ENCODE measurements around the gene RTN4RL1.

The RTN4RL1 gene

DNA sequence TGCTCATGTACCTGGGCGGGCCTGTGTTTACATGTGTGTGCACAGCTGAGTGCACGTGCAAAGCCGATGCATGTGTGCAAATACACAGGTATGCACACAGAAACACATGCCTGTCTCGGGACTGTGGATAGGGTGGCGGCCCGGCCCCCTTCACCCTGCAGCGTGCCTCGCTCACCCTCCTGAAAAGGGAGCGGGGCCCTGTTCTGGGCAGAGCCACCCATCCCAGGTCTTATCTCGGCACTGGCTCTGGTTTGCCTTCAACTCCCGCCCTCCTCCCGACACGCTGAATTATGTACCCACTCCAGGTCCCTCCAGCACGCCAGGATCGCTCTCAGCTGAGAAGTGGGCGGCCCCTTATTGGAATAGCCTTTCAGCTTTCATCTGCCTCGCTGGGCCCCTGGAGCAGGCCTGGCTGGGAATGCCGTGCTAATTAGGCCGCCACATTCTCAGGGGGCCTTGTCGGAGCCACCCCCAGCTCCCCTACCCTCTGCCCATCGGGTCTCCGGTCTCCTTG lies 77.8 kb downstream of the RTN4RL1 start:
- peaks cover 6% of the 10 kb centered on the region for H3K27me3 Mint-ChIP-seq
- no peaks in the 10 kb centered on the region for H3K4me1 Mint-ChIP-seq
- no peak for DNase-seq
- CTCF ChIA-PET = no interaction called here
- no peak overlapping the region for H3K27ac Mint-ChIP-seq
- no peak overlapping the region for H3K4me3 Mint-ChIP-seq
- no peaks in the 10 kb centered on the region for H3K36me3 Mint-ChIP-seq
- H3K9me3 Mint-ChIP-seq = peaks cover 4% of the 10 kb centered on the region

DNA sequence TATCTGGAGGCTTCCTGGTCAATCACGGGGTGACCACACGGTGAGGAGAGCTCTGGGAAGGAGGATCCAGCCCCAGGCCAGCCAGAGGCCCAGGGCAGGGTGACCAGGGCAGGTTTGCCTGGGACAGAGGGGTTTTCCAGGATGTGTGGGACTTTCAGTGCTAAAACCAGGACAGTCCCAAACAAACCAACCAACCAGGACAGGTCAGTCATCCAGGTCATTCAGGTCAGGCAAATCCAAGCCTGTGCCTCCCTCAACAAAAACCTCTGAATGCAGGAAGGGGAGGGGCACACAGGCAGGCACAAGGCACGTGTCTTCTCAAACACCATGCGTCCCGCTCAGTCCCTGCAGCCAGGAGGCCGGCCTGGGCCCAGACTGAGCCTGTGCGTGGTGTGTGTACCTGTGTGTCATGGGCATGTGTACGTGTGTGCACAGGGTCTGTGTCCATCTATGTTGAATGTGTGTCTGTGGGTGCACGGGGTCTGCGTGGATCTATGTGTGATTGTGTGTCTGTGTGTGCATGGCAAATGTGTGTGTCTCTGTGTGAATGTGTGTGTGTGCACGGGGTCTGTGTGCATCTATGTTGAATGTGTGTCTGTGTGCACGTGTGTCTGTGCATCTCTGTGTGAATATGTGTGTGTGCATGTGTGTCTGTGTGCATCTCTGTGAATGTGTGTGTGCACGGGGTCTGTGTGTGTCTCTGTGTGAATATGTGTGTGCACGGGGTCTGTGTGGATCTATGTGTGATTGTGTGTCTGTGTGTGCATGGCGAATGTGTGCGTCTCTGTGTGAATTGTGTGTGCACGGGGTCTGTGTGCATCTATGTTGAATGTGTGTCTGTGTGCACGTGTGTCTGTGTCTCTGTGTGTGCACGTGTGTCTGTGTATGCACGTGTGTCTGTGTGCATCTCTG lies 78.9 kb downstream of the RTN4RL1 start:
- CTCF ChIA-PET = no interaction called here
- no peak overlapping the region for H3K4me3 Mint-ChIP-seq
- no peak for DNase-seq
- H3K27me3 Mint-ChIP-seq = no peaks in the 10 kb centered on the region
- no peak overlapping the region for H3K27ac Mint-ChIP-seq
- H3K4me1 Mint-ChIP-seq = no peaks in the 10 kb centered on the region
- H3K9me3 Mint-ChIP-seq = peaks cover 4% of the 10 kb centered on the region
- no peaks in the 10 kb centered on the region for H3K36me3 Mint-ChIP-seq

DNA sequence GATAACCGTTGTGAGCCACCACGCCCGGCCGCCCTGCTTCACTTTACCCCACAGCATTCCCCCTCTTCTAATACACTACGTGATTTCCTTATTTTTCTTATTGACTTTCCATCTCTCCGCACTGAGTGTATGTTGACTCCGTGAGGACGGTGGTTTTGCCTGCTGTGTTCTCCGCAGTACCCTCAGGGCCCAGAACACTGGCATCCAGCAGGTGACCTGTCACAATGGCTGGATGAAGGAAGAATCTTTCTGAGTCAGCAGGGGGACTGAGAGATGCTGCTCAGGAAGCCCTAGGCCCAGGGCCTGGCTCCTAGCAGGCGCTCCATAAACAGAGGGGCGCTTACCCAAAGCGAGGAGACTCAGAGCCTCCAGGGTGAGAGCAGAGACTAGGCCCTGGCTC lies 79.5 kb downstream of the RTN4RL1 start:
- H3K36me3 Mint-ChIP-seq = no peaks in the 10 kb centered on the region
- no peak for DNase-seq
- CTCF ChIA-PET = no interaction called here
- H3K27ac Mint-ChIP-seq = no peak overlapping the region
- H3K4me1 Mint-ChIP-seq = no peaks in the 10 kb centered on the region
- H3K9me3 Mint-ChIP-seq = peaks cover 4% of the 10 kb centered on the region
- no peak overlapping the region for H3K4me3 Mint-ChIP-seq
- peaks cover 4% of the 10 kb centered on the region for H3K27me3 Mint-ChIP-seq

DNA sequence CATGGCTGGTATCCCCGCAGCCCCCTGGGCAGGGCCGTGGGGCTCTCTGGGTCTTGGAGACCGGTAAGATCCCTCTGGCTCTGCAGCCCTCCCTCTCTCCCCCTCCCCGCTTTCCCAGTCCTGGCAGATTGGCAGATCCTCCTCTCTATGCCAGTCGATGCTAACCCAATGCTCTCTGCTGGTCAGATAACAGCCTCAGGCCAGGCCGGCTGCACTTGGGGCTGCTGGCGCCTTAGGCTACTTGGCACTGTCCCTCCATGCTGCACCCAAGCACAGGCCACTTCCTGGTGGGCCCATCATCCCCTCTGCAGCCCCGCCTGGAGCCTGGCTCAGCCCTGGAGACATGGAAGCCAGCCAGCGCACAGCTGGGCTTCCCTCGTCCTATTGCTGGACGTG lies 81.7 kb downstream of the RTN4RL1 start:
- DNase-seq = no peak
- Mint-ChIP-seq H3K4me1 (no peaks in the 10 kb centered on the region), H3K27me3 (peaks cover 8% of the 10 kb centered on the region), H3K9me3 (peaks cover 4% of the 10 kb centered on the region), H3K36me3 (no peaks in the 10 kb centered on the region), H3K4me3 (no peak overlapping the region), H3K27ac (no peak overlapping the region)
- CTCF ChIA-PET = no interaction called here

DNA sequence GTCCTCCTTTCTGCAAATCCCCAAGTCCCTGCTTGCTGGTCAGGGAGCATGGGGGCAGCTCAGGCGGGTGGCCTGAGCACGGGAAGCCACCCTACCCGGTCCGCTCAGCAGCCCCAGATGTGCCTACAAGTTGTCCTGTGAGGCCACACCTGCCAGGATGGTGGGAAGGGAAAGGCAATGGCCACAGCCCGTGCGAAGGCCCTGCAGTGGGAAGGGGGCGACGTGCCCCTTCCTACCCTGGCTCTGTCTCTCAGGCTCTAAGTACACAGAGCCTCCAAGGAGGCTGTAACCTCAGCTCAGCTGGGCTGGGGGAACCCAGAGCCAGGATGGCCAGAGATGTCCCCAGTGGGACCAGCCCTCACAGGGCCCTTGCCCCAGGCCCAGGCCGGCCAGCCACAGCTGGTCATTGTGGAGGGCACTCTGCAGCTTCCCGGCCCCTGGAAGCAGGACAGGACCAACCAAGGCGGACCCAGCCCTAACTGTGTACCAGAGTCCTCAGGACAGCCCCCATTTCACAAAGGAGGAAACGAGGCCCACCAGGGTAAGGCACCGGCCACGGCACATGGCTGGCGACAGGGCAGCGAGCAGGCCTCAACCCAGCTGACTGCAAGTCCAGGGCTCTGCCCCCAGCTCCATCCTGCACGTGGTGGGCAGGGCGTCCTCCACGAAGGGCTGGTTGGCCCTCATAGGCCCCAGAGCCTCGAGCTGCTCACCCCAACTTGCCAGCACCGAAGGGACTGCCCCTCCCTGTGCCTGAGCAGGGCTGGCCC lies 82.3 kb downstream of the RTN4RL1 start:
- no peaks in the 10 kb centered on the region for H3K36me3 Mint-ChIP-seq
- H3K4me3 Mint-ChIP-seq = no peak overlapping the region
- H3K4me1 Mint-ChIP-seq = no peaks in the 10 kb centered on the region
- no peak for DNase-seq
- CTCF ChIA-PET = no interaction called here
- no peak overlapping the region for H3K27ac Mint-ChIP-seq
- H3K9me3 Mint-ChIP-seq = peaks cover 4% of the 10 kb centered on the region
- H3K27me3 Mint-ChIP-seq = peaks cover 8% of the 10 kb centered on the region

DNA sequence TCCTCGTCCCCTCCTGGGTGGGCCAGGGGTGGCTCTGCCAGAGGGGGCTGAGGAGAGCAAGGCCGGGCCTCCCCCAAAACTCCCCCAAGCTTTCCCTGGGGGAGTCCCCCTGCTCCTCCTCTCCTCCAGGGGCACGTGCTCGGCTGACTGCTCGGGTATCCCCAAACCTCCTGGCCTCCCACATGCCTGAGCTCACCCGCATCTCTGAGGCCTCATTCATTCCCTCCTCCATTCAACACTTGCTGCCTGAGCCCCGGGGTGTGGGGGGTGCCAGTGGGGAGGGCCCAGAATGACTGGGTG lies 83.1 kb downstream of the RTN4RL1 start:
- peaks cover 4% of the 10 kb centered on the region for H3K9me3 Mint-ChIP-seq
- no peaks in the 10 kb centered on the region for H3K36me3 Mint-ChIP-seq
- H3K27me3 Mint-ChIP-seq = peaks cover 15% of the 10 kb centered on the region
- no peak for DNase-seq
- H3K4me3 Mint-ChIP-seq = no peak overlapping the region
- CTCF ChIA-PET = no interaction called here
- no peak overlapping the region for H3K27ac Mint-ChIP-seq
- no peaks in the 10 kb centered on the region for H3K4me1 Mint-ChIP-seq

DNA sequence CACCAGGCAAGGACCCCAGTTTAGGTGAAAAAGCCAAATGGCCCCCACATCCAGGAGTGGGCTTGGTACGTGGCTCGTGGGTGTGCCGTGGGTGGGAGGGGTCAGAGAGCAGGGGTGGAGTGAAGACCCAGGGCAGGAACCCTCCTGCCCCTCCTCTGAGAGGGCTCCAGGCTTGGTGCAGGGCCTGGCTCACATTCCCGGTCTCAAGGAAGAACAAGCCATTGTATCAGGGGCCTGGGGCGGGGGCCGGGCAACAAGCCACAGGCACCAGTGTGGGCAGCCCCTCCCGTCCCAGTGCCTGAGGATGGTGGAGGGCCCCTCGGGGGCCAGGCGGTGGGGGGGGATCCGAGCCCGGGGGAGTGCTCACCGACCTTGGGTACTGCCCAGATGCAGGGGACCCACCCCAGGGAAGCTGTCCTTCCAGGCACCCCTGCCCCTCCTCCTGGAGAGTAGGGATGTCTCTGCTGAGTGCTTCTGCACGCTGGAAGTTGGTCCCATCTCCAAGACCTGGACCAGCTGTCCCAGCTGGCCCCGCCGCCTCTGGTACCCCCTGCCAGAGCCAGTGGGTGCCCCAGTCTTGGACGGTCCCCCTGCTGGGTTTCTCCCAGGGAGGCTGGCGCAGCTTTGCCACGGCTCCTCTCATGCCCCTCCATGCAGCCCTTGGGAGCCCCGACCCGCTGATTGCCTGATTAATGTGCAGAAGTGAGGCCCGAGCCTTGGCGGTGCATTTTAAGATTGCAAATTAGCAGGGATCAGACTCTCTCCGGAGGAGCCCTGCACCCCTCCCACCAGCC lies 83.7 kb downstream of the RTN4RL1 start:
- Mint-ChIP-seq H3K27me3 (peaks cover 20% of the 10 kb centered on the region), H3K4me1 (no peaks in the 10 kb centered on the region), H3K27ac (no peak overlapping the region), H3K4me3 (no peak overlapping the region), H3K9me3 (no peaks in the 10 kb centered on the region), H3K36me3 (no peaks in the 10 kb centered on the region)
- no peak for DNase-seq
- CTCF ChIA-PET = no interaction called here

DNA sequence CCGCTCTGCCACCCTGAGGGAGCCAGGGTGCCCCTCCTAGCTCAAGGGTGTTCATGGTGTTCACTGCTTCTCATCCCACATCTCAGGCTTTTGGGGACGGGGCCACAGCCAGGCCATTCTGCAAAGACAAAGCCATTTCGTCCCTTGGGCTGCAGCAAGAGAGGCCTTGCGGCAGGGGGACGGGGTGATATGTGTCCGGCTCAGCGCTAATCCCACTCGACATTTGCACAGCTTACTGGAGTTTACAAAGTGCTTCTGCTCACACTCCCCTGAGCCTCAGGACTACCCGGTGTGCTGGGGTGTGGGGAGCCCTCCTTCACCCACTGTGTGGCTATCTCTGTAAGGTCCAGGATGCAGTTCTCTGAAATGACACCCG lies 84.3 kb downstream of the RTN4RL1 start:
- H3K27me3 Mint-ChIP-seq = peaks cover 23% of the 10 kb centered on the region
- CTCF ChIA-PET = no interaction called here
- no peaks in the 10 kb centered on the region for H3K9me3 Mint-ChIP-seq
- no peaks in the 10 kb centered on the region for H3K4me1 Mint-ChIP-seq
- H3K27ac Mint-ChIP-seq = no peak overlapping the region
- H3K4me3 Mint-ChIP-seq = no peak overlapping the region
- no peak for DNase-seq
- no peaks in the 10 kb centered on the region for H3K36me3 Mint-ChIP-seq

DNA sequence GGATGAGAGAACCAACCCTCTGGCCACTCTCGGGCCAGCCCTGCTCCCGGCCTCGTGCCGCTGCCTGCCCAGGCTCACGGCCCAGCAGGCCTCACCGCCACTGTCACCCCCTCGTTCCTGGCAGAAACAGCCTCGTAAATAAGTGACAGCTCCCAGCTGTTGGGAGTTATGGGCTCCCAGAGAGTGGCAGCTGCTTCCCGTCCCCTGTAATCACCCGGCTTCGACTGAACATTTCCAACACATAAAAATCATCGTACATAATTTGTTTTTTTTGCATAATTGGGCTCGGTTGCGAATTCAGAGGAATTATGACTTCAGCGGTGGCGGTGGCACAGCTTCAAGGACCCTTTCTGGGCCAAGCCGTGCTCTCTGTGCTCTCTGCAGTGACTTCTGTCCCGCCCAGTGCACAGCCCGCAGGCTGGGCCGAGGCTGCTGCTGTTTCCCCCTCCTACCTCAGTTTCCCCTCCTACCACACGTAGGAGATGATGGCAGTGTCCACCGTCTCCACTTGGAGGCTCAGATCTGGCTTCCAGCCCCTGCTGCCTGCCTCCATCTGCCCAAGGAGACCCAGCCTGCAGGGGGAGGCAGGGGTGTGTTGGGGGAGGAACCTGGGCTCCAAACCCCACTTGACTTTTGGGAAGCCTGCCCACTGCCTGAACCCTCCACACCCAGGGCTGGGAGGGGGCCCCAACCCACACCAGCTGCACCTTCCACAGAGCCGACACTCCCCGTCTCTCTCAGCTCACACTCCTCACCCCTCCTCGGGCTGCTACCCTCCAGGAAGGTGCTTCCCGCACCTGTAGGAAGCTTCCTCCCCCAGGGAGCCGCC lies 84.9 kb downstream of the RTN4RL1 start:
- Mint-ChIP-seq H3K27me3 (peaks cover 28% of the 10 kb centered on the region), H3K36me3 (no peaks in the 10 kb centered on the region), H3K4me1 (no peaks in the 10 kb centered on the region), H3K4me3 (no peak overlapping the region), H3K27ac (no peak overlapping the region), H3K9me3 (no peaks in the 10 kb centered on the region)
- DNase-seq = no peak
- CTCF ChIA-PET = no interaction called here

DNA sequence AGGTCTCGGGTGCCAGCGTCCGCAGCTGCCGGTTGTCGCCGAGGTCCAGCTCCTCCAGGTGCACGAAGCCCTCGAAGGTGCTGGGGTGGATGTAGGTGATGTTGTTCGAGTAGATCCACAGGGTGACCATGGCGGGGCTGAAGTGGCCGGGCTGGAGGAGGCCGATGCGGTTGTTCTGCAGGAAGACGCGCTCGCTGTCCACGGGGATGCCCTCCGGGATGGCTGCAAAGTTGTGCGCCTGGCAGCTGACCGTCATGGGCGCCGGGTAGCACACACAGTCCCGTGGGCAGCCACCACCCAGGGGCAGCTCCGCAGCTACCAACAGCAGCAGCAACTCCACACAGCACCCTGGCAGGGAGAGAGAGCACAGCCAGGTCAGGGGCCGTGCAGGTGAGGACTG lies 87.7 kb downstream of the RTN4RL1 start:
- no peak overlapping the region for H3K27ac Mint-ChIP-seq
- no peak for DNase-seq
- no peaks in the 10 kb centered on the region for H3K9me3 Mint-ChIP-seq
- no peak overlapping the region for H3K4me3 Mint-ChIP-seq
- H3K36me3 Mint-ChIP-seq = no peaks in the 10 kb centered on the region
- H3K4me1 Mint-ChIP-seq = no peaks in the 10 kb centered on the region
- CTCF ChIA-PET = no interaction called here
- peaks cover 39% of the 10 kb centered on the region for H3K27me3 Mint-ChIP-seq

DNA sequence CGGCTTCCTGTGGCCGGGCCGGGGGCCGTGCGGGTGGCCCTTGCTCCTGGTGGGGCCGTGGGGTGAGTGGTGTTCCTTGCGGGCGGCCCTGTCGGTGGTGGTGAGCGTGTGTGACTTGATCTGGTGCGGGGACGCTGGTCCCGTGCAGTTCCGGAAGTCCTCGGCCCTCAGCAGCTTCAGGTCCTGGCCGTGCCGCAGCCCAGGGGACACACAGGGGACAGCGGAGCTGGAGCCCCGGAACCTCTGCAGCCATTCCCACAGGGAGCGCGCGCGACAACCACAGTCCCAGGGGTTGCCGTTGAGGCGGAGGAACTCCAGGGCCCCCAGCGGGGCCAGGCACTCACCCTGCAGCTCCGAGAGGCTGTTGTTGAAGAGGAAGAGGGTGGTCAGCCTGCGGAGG lies 88.4 kb downstream of the RTN4RL1 start:
- no peak for DNase-seq
- Mint-ChIP-seq H3K4me1 (no peaks in the 10 kb centered on the region), H3K36me3 (no peaks in the 10 kb centered on the region), H3K9me3 (no peaks in the 10 kb centered on the region), H3K27ac (no peak overlapping the region), H3K4me3 (no peak overlapping the region), H3K27me3 (peaks cover 42% of the 10 kb centered on the region)
- CTCF ChIA-PET = no interaction called here

DNA sequence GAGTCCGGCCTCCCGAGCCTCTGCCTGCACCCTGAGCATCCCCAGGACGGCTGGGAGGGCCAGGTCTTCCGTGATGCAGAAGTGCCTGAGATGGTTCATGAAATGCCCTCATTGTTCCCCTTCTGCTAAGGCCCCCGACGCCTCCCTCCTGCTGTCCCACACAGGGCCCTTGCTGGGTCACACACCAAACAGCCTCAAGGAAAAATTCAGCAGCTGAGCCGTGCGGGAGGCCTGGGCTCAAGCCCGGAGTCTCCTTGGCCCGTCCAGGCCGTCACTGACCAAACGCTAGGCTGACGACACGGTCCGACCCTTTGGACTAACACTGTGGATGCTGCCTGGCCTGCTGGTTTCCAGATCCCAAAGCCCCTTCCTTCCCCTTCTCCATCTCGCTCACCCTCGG lies 90.2 kb downstream of the RTN4RL1 start:
- CTCF ChIA-PET = no interaction called here
- no peak overlapping the region for H3K4me3 Mint-ChIP-seq

DNA sequence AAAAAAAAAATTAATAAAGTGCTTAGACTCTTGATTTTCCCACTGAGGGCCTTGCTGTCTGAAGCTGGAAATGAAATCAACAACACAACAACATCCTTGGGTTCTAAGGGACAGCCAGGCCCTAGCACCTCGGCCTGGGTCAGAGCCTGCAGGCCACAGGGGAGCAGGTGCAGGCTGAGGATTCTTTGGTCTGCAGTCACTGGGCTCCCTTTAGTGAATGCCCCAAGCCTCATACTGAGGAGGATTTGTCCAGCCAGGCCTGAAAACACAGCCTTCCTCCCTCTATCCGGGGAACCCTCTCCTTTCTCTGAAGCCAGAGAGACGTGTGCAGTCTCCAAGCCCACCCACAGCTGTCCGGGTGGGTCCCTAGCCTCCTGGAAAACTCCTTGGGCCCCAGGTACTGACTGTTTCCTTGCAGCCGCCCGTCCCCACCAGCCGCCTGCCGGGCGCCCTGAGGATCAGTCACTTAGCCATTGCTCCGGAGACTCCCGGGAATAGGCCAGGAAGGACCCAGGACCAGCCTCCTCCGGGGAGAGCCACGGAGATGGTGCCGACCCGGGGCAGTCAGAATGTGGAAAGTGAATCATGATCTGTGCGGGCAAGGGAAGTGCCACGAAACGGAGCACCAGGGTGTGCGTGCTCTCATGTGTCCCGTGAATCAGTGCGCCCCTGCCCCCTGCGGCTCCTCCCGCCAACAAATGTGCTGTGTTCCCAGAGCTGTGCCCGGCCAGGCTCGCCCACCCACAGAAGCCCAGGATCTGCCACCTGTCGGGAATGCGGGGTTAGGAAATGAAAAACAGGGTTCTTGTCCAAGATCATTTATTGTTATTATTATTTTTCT lies 91.0 kb downstream of the RTN4RL1 start:
- Mint-ChIP-seq H3K27me3 (peaks cover 41% of the 10 kb centered on the region), H3K36me3 (no peaks in the 10 kb centered on the region), H3K27ac (no peak overlapping the region), H3K9me3 (no peaks in the 10 kb centered on the region), H3K4me1 (no peaks in the 10 kb centered on the region), H3K4me3 (no peak overlapping the region)
- DNase-seq = no peak
- CTCF ChIA-PET = no interaction called here

More for the DNA sequence above, 90.2 kb downstream of the RTN4RL1 start:
- Mint-ChIP-seq H3K4me1 (no peaks in the 10 kb centered on the region), H3K27ac (no peak overlapping the region), H3K9me3 (no peaks in the 10 kb centered on the region), H3K36me3 (no peaks in the 10 kb centered on the region), H3K27me3 (peaks cover 40% of the 10 kb centered on the region)
- DNase-seq = no peak

Data from activated naive CD4-positive, alpha-beta T cell treated with anti-CD3 and anti-CD28 coated beads, Interleukin-2, amount 10 ng/mL, durations not matched to agents 7 days and 5 days (primary cell).